Stimulated activated naive B cell treated with anti-CD40 and anti-IgM and Interleukin-4, amounts not matched to agents 10 μg/mL and 1 μg/mL and 100 μg/mL, for 72 hours (primary cell): Measurements from ENCODE around the gene FRMPD2.
"Not testable (repeated sequence)": the region's sequence is repeated elsewhere in the genome, so short reads cannot be mapped to it uniquely, and the experiment has no call there.

ENCODE experiments used
- ATAC-seq, 2 donors: fragments of 150-1000 bp; cut with Tn5 transposase; replicated peaks; 2 replicates each; pipeline ENCODE4 v1.10.0; 2021; ENCODE audit warnings: moderate library complexity in 1 of 2
- DNase-seq: peaks from one replicate; pipeline ENCODE4 v3.0.0; 2021
- H3K27ac Mint-ChIP-seq: one replicate; pipeline ENCODE4 v1.8.0; 2022; ENCODE audit warnings: mild to moderate bottlenecking, mixed read lengths
- H3K27me3 Mint-ChIP-seq, 2 donors: one replicate each; pipeline ENCODE4 v1.8.0; 2022; ENCODE audit warnings: mixed read lengths in 2 of 2
- H3K36me3 Mint-ChIP-seq, 2 donors: one replicate each; pipeline ENCODE4 v1.8.0; 2022; ENCODE audit warnings: mixed read lengths in 2 of 2, mild to moderate bottlenecking in 1 of 2
- H3K4me1 Mint-ChIP-seq, 2 donors: one replicate each; pipeline ENCODE4 v1.8.0; 2022; ENCODE audit warnings: mixed read lengths in 2 of 2, mild to moderate bottlenecking in 1 of 2
- H3K4me3 Mint-ChIP-seq, 2 donors: one replicate each; pipeline ENCODE4 v1.8.0; 2022; ENCODE audit warnings: mild to moderate bottlenecking in 2 of 2, mixed read lengths in 2 of 2, moderate library complexity in 1 of 2
- H3K9me3 Mint-ChIP-seq, 2 donors: one replicate each; pipeline ENCODE4 v1.8.0; 2022; ENCODE audit warnings: mixed read lengths in 2 of 2, mild to moderate bottlenecking in 1 of 2

The FRMPD2 gene

GRCh38 chr10:48172715-48173114 lies 101.8 kb downstream of the FRMPD2 start:
- H3K9me3 Mint-ChIP-seq, H3K27me3 Mint-ChIP-seq, H3K4me3 Mint-ChIP-seq, H3K27ac Mint-ChIP-seq, ATAC-seq, H3K4me1 Mint-ChIP-seq, DNase-seq, H3K36me3 Mint-ChIP-seq: not testable (repeated sequence)

GRCh38 chr10:48160670-48161069 lies 113.8 kb downstream of the FRMPD2 start:
- not testable (repeated sequence) for H3K9me3 Mint-ChIP-seq, H3K27ac Mint-ChIP-seq, H3K36me3 Mint-ChIP-seq, H3K4me1 Mint-ChIP-seq, H3K27me3 Mint-ChIP-seq, DNase-seq, H3K4me3 Mint-ChIP-seq
- peak in 1 of 2 donors; percentile 23 for ATAC-seq

GRCh38 chr10:48160163-48160562 lies 114.3 kb downstream of the FRMPD2 start:
- H3K9me3 Mint-ChIP-seq, ATAC-seq, DNase-seq, H3K4me1 Mint-ChIP-seq, H3K27ac Mint-ChIP-seq, H3K4me3 Mint-ChIP-seq, H3K36me3 Mint-ChIP-seq, H3K27me3 Mint-ChIP-seq: not testable (repeated sequence)

- not testable (repeated sequence) for H3K27me3 Mint-ChIP-seq, ATAC-seq, DNase-seq, H3K4me1 Mint-ChIP-seq, H3K4me3 Mint-ChIP-seq, H3K9me3 Mint-ChIP-seq, H3K27ac Mint-ChIP-seq, H3K36me3 Mint-ChIP-seq
These were observed 120.0 kb downstream of the FRMPD2 start for GRCh38 chr10:48154211-48155140.

GRCh38 chr10:48147643-48148042 lies 126.9 kb downstream of the FRMPD2 start:
- H3K27ac Mint-ChIP-seq, H3K9me3 Mint-ChIP-seq, H3K4me1 Mint-ChIP-seq, H3K36me3 Mint-ChIP-seq, ATAC-seq, H3K27me3 Mint-ChIP-seq, DNase-seq, H3K4me3 Mint-ChIP-seq: not testable (repeated sequence)

- H3K4me1 Mint-ChIP-seq, H3K27me3 Mint-ChIP-seq, H3K36me3 Mint-ChIP-seq, H3K4me3 Mint-ChIP-seq, H3K27ac Mint-ChIP-seq, H3K9me3 Mint-ChIP-seq, ATAC-seq, DNase-seq: not testable (repeated sequence)
These were observed 130.5 kb downstream of the FRMPD2 start for GRCh38 chr10:48143721-48144642.

- H3K36me3 Mint-ChIP-seq, H3K27me3 Mint-ChIP-seq, H3K27ac Mint-ChIP-seq, ATAC-seq, H3K4me1 Mint-ChIP-seq, H3K9me3 Mint-ChIP-seq, DNase-seq, H3K4me3 Mint-ChIP-seq: not testable (repeated sequence)
These were observed 133.5 kb downstream of the FRMPD2 start for GRCh38 chr10:48140949-48141348.

- not testable (repeated sequence) for H3K27me3 Mint-ChIP-seq, H3K36me3 Mint-ChIP-seq, H3K4me3 Mint-ChIP-seq, DNase-seq, H3K27ac Mint-ChIP-seq, H3K4me1 Mint-ChIP-seq, H3K9me3 Mint-ChIP-seq
- peak; percentile 66 to 79 for ATAC-seq
These were observed 134.3 kb downstream of the FRMPD2 start for GRCh38 chr10:48139953-48140850.

GRCh38 chr10:48128954-48129353 lies 145.5 kb downstream of the FRMPD2 start:
- not testable (repeated sequence) for H3K27ac Mint-ChIP-seq, ATAC-seq, H3K27me3 Mint-ChIP-seq, H3K9me3 Mint-ChIP-seq, H3K4me3 Mint-ChIP-seq, H3K4me1 Mint-ChIP-seq, H3K36me3 Mint-ChIP-seq, DNase-seq

- not testable (repeated sequence) for H3K9me3 Mint-ChIP-seq, H3K4me1 Mint-ChIP-seq, ATAC-seq, H3K36me3 Mint-ChIP-seq, H3K27ac Mint-ChIP-seq, H3K4me3 Mint-ChIP-seq, H3K27me3 Mint-ChIP-seq, DNase-seq
These were observed 148.2 kb downstream of the FRMPD2 start for GRCh38 chr10:48126251-48126650.

- H3K9me3 Mint-ChIP-seq, H3K4me3 Mint-ChIP-seq, H3K36me3 Mint-ChIP-seq, H3K27ac Mint-ChIP-seq, H3K4me1 Mint-ChIP-seq, DNase-seq, H3K27me3 Mint-ChIP-seq, ATAC-seq: not testable (repeated sequence)
These were observed 148.9 kb downstream of the FRMPD2 start for GRCh38 chr10:48125631-48126030.

GRCh38 chr10:48122618-48123017 lies 151.9 kb downstream of the FRMPD2 start:
- not testable (repeated sequence) for ATAC-seq, H3K27ac Mint-ChIP-seq, DNase-seq, H3K4me1 Mint-ChIP-seq, H3K27me3 Mint-ChIP-seq, H3K36me3 Mint-ChIP-seq, H3K9me3 Mint-ChIP-seq, H3K4me3 Mint-ChIP-seq

GRCh38 chr10:48110277-48110676 lies 164.2 kb downstream of the FRMPD2 start:
- H3K9me3 Mint-ChIP-seq, DNase-seq, H3K4me1 Mint-ChIP-seq, H3K27ac Mint-ChIP-seq, H3K4me3 Mint-ChIP-seq, H3K27me3 Mint-ChIP-seq, ATAC-seq, H3K36me3 Mint-ChIP-seq: not testable (repeated sequence)
